Posterior cingulate gyrus (tissue), 11 donors: ENCODE data around the gene GPD1.
A peak's percentile ranks its signal among the peaks of the same experiment; 100 is the strongest.
"Not testable (repeated sequence)": the region's sequence is repeated elsewhere in the genome, so short reads cannot be mapped to it uniquely, and the experiment has no call there.

ENCODE experiments used
- DNase-seq, 10 donors: peaks; one replicate each; pipeline versions ENCODE4 v3.0.0 to v3.0.0-alpha.2; 2020 to 2021; ENCODE audit warnings: mixed read lengths in 3 of 10
- intact Hi-C: fragments of 100-400 bp; cut with DNase I; formaldehyde crosslinking; loops from one replicate; pipeline ENCODE4 v1.15.1; 2023

GPD1 gene

GRCh38 chr12:50112456-50113218, 8.8 kb downstream of the GPD1 start:
- intact Hi-C loops: loop anchor here (1.0 to 2.0 kb wide), 2 partner anchors 28 to 55 kb away; partner anchors contain the start of genes CERS5 and SMARCD1
- DNase-seq: peak in 2 of 10 donors; percentile 42 to 52

- no peak for DNase-seq
- intact Hi-C loops: no loop called here
Measured at GRCh38 chr12:50117057-50117622, 13.3 kb downstream of the GPD1 start.

- DNase-seq: no peak
- intact Hi-C loops: no loop called here
Measured at GRCh38 chr12:50119387-50119786, 15.6 kb downstream of the GPD1 start.

- DNase-seq: no peak
- intact Hi-C loops: no loop called here
Measured at GRCh38 chr12:50120521-50120920, 16.7 kb downstream of the GPD1 start.

GRCh38 chr12:50120953-50121352, 17.1 kb downstream of the GPD1 start:
- intact Hi-C loops: no loop called here
- no peak for DNase-seq

- intact Hi-C loops: no loop called here
- no peak for DNase-seq
Measured at GRCh38 chr12:50121641-50122040, 17.8 kb downstream of the GPD1 start.

GRCh38 chr12:50123203-50123602, 19.4 kb downstream of the GPD1 start:
- intact Hi-C loops: no loop called here
- DNase-seq: no peak

GRCh38 chr12:50127546-50127945, 23.7 kb downstream of the GPD1 start:
- no peak for DNase-seq
- intact Hi-C loops: no loop called here

- no peak for DNase-seq
- intact Hi-C loops: no loop called here
Measured at GRCh38 chr12:50129290-50129689, 25.5 kb downstream of the GPD1 start.

GRCh38 chr12:50132505-50133135, 28.8 kb downstream of the GPD1 start:
- DNase-seq: no peak
- intact Hi-C loops: loop anchor here (1.0 kb wide), 1 partner anchor 43 kb away; no protein-coding TSS in a partner anchor

GRCh38 chr12:50142993-50143392, 39.2 kb downstream of the GPD1 start:
- intact Hi-C loops: no loop called here
- DNase-seq: no peak

- intact Hi-C loops: no loop called here
- DNase-seq: no peak
Measured at GRCh38 chr12:50145439-50145838, 41.6 kb downstream of the GPD1 start.

- intact Hi-C loops: no loop called here
- no peak for DNase-seq
Measured at GRCh38 chr12:50147281-50147680, 43.5 kb downstream of the GPD1 start.

GRCh38 chr12:50148011-50148410, 44.2 kb downstream of the GPD1 start:
- DNase-seq, intact Hi-C loops: not testable (repeated sequence)

GRCh38 chr12:50149311-50149710, 45.5 kb downstream of the GPD1 start:
- intact Hi-C loops: no loop called here
- DNase-seq: no peak

- intact Hi-C loops: no loop called here
- no peak for DNase-seq
Measured at GRCh38 chr12:50151047-50151687, 47.4 kb downstream of the GPD1 start.

GRCh38 chr12:50154947-50155346, 51.1 kb downstream of the GPD1 start:
- intact Hi-C loops: not testable (repeated sequence)

GRCh38 chr12:50156641-50157040, 52.8 kb downstream of the GPD1 start:
- DNase-seq: no peak
- intact Hi-C loops: no loop called here

More at GRCh38 chr12:50154947-50155346, 51.1 kb downstream of the GPD1 start:
- not testable (repeated sequence) for DNase-seq

GRCh38 chr12:50157259-50157658, 53.5 kb downstream of the GPD1 start:
- intact Hi-C loops: no loop called here
- no peak for DNase-seq

- intact Hi-C loops: no loop called here
- DNase-seq: no peak
Measured at GRCh38 chr12:50160643-50161042, 56.8 kb downstream of the GPD1 start.
